GM10847 (cell line): ENCODE results near the gene ARHGAP31.

Experiments used
- POLR2A ChIP-seq: IDR thresholded peaks from 2 replicates; pipeline ENCODE4 v1.6.1; 2011; ENCODE audit not compliant: insufficient read length; ENCODE audit errors: extremely low read depth

ARHGAP31 gene

GRCh38 chr3:119330181-119330580 lies 36.0 kb downstream of the ARHGAP31 start:
- TF ChIP-seq POLR2A = no peak

GRCh38 chr3:119330858-119331257 lies 36.7 kb downstream of the ARHGAP31 start:
- no peak for TF ChIP-seq POLR2A

GRCh38 chr3:119331661-119332060 lies 37.5 kb downstream of the ARHGAP31 start:
- TF ChIP-seq POLR2A = no peak

GRCh38 chr3:119333773-119334509 lies 39.8 kb downstream of the ARHGAP31 start:
- no peak for TF ChIP-seq POLR2A

GRCh38 chr3:119336823-119337222 lies 42.6 kb downstream of the ARHGAP31 start:
- no peak for TF ChIP-seq POLR2A

GRCh38 chr3:119338754-119339153 lies 44.6 kb downstream of the ARHGAP31 start:
- no peak for TF ChIP-seq POLR2A

- TF ChIP-seq POLR2A = no peak
Measured at GRCh38 chr3:119340014-119340413, 45.8 kb downstream of the ARHGAP31 start.

GRCh38 chr3:119340446-119340845 lies 46.3 kb downstream of the ARHGAP31 start:
- TF ChIP-seq POLR2A = no peak

GRCh38 chr3:119342176-119342575 lies 48.0 kb downstream of the ARHGAP31 start:
- no peak for TF ChIP-seq POLR2A

GRCh38 chr3:119343719-119344118 lies 49.5 kb downstream of the ARHGAP31 start:
- TF ChIP-seq POLR2A = no peak

DNA sequence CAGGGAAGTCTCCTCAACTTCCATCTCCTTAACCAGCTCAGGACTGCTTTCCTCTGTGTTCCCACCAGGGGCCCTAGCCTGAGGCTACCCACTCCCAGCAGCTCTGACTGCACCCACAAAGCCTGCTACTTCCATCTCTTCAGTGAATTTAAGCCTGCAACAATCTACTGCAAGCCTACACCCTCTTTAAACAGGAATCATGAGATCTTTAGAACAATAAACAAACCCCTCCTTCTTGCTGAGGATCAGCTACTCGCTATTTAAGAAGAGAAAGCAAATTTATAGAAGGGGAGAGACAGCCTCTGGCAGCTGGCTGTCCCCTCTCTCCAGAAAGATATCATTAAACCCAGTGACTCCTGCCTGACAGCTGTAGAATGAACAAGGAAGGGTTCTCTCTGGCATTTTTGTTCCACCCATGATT lies 51.9 kb downstream of the ARHGAP31 start:
- no peak for TF ChIP-seq POLR2A

DNA sequence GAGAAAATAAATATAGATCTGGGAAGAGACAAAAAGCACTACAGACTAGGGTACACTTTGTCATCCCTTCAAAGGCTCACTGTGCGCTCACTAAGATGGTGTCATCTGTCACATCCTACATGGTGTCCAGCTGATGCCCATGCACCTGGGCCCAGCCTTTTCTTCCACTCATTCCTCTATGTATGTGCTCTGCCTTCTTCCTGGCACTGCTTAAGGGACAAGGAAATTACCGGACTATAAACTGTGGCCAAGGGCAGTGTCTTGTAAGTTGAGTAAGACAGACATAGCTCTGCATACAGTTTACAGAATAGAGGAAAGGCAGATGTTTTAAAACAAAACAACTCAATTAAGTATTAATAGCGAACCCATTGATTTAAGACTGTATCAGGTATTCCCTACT lies 52.9 kb downstream of the ARHGAP31 start:
- no peak for TF ChIP-seq POLR2A

DNA sequence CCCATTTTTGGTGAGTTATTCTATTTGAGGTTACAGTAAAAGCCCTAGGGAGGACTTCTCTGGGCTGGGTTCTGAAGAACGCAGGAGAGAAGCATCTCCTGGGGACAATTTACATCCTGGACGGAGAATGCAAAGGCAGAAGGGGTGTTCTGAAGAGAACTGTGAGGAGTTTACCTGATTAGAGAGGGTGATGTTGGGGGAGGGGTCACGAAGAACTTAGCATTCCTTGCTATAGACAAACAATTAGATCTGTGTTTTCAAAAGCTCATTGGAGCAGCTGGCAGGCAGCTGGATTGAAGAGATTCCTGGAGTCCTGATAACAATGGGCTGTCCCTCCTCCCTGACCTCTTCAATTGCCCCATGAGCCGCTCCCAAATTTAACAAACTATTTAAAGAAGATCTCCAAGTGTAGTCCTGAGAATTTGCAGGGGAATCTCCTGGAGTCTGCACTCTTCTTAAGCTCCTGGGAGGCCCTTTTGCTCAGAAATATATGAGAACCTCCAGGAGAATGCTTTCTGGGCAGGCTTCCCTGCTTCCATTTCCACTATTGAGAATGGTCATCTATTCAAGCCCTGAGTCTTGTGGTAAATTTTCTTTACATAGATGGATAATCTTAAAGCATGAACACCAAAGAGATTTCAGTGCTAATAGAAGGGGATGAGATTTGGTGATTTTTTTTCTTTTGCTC lies 55.3 kb downstream of the ARHGAP31 start:
- no peak for TF ChIP-seq POLR2A

GRCh38 chr3:119350114-119350513 lies 55.9 kb downstream of the ARHGAP31 start:
- TF ChIP-seq POLR2A = no peak

DNA sequence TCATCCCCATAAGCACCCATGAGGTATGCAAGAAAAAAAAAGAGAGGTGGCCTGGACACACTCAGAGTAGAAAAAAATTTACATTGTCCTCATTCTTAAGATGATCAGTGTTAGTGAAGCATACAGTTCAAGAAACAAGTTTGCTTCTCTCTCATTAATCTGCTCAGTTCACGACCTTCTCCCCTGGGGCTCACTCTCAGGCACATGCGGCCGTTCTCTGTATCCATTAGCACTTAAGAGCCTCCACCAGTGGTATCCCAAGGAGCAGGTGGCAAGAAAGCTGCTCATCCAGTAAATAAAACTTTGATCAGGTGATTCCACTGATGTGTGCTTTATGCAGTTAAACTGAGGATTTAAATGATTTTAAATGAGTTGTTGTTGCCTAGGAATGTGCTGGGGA lies 57.4 kb downstream of the ARHGAP31 start:
- no peak for TF ChIP-seq POLR2A

- TF ChIP-seq POLR2A = no peak
Measured at GRCh38 chr3:119352034-119352609, 57.9 kb downstream of the ARHGAP31 start.
